GM18520 (cell line): ENCODE results near the gene PDYN.

ENCODE experiments used
- ATAC-seq: cut with Tn5 transposase; IDR thresholded peaks from one replicate; pipeline ENCODE4 v1.9.1; 2021; ENCODE audit not compliant: unreplicated experiment

Gene PDYN

GRCh38 chr20:1995531-1996310 is 1.9 kb upstream of the PDYN start:
- no peak for ATAC-seq

- ATAC-seq: no peak
Observed at GRCh38 chr20:1994627-1995026, 769 bp upstream of the PDYN start.

GRCh38 chr20:1992359-1993110 is 1.3 kb downstream of the PDYN start:
- no peak for ATAC-seq

GRCh38 chr20:1987826-1988225 is 6.0 kb downstream of the PDYN start:
- no peak for ATAC-seq

GRCh38 chr20:1983301-1983700 is 10.6 kb downstream of the PDYN start:
- no peak for ATAC-seq

GRCh38 chr20:1982686-1983085 is 11.2 kb downstream of the PDYN start:
- ATAC-seq: no peak

GRCh38 chr20:1979106-1979778 is 14.6 kb downstream of the PDYN start:
- no peak for ATAC-seq

- no peak for ATAC-seq
Observed at GRCh38 chr20:1975291-1975690, 18.6 kb downstream of the PDYN start.

- no peak for ATAC-seq
Observed at GRCh38 chr20:1973601-1974440, 20.0 kb downstream of the PDYN start.

- ATAC-seq: no peak
Observed at GRCh38 chr20:1971893-1972586, 21.8 kb downstream of the PDYN start.

- no peak for ATAC-seq
Observed at GRCh38 chr20:1968964-1969363, 24.9 kb downstream of the PDYN start.

GRCh38 chr20:1965520-1966351 is 28.1 kb downstream of the PDYN start:
- ATAC-seq: no peak

- ATAC-seq: no peak
Observed at GRCh38 chr20:1964659-1965405, 29.0 kb downstream of the PDYN start.

- no peak for ATAC-seq
Observed at GRCh38 chr20:1964061-1964460, 29.8 kb downstream of the PDYN start.

- ATAC-seq: no peak
Observed at GRCh38 chr20:1961374-1961773, 32.5 kb downstream of the PDYN start.

- no peak for ATAC-seq
Observed at GRCh38 chr20:1959156-1959555, 34.7 kb downstream of the PDYN start.

- ATAC-seq: no peak
Observed at GRCh38 chr20:1958426-1958825, 35.4 kb downstream of the PDYN start.

- ATAC-seq: no peak
Observed at GRCh38 chr20:1955217-1955616, 38.6 kb downstream of the PDYN start.

GRCh38 chr20:1953621-1954020 is 40.2 kb downstream of the PDYN start:
- no peak for ATAC-seq
